K562 (cell line): ENCODE measurements around the gene SPAG9. TPM values are rescaled to one million over a fixed set of nuclear protein-coding genes. Genes with fewer than 3 reads are reported as not detected.

Experiments used
- ATAC-seq: fragments of 200-7000 bp; cut with Tn5 transposase; 3 replicates; pipeline ENCODE4 v1.9.1; 2020; ENCODE audit warnings: moderate library complexity
- BruUV-seq: library from RNA; stranded (reverse); fragments of 400-500 nt; replicated peaks from 2 replicates; lab custom pipeline; 2021; lab: Mats Ljungman, UMichigan
- CTCF ChIA-PET: fragments of 300-600 bp; formaldehyde crosslinking; extraction: SDS; loops from one replicate; lab custom pipeline; 2021; ENCODE audit warnings: low intra/inter-chr PET ratio; lab: Yijun Ruan, JAX
- POLR2A ChIA-PET: fragments of 300-600, 350-650 bp; sonication (Branson Sonifier 250); formaldehyde crosslinking; extraction: SDS; loops from one replicate; lab custom pipeline; 2021; ENCODE audit warnings: antibody characterized with exemption, inconsistent platforms; lab: Yijun Ruan, JAX
- DNase-seq, 4 experiments: peaks; one replicate each; pipeline versions ENCODE4 v3.0.0 to v3.0.0-alpha.2; 2011 to 2018; ENCODE audit warnings: low spot score in 3 of 4, mixed read lengths in 3 of 4; ENCODE audit errors: extremely low read depth in 1 of 4
- FAIRE-seq: peaks from 2 replicates; lab custom pipeline; 2011; peaks lifted over from hg19 to GRCh38; lab: Jason Lieb, UNC
- H2AFZ ChIP-seq: 2 replicates; pipeline ENCODE4 v1.6.0; 2011; ENCODE audit warnings: low read depth, low read length, control low read depth, inconsistent platforms
- H3K27ac ChIP-seq: fragments of 200-600 bp; 3 replicates; pipeline ENCODE4 v1.8.0; 2011; ENCODE audit warnings: low read depth, mild to moderate bottlenecking, control low read depth, inconsistent platforms, low read length, moderate library complexity, mixed read lengths; ENCODE audit errors: extremely low read depth
- H3K27me3 ChIP-seq, 2 experiments: fragments of 300-600 bp in 1 of 2; 2 replicates in 1 of 2; 3 replicates in 1 of 2; pipeline versions ENCODE4 v1.6.0 to v1.8.0; 2011; ENCODE audit warnings: inconsistent platforms in 2 of 2, low read length in 2 of 2, mild to moderate bottlenecking in 1 of 2, mixed read lengths in 1 of 2, moderate library complexity in 1 of 2; ENCODE audit not compliant: control insufficient read depth in 2 of 2, insufficient read depth in 2 of 2
- H3K36me3 ChIP-seq: fragments of 300-600 bp; 3 replicates; pipeline ENCODE4 v1.8.0; 2011; ENCODE audit warnings: mild to moderate bottlenecking, low read length, inconsistent platforms; ENCODE audit not compliant: control insufficient read depth, insufficient read depth
- H3K4me1 ChIP-seq, 2 experiments: fragments of 200-600 bp in 1 of 2; replicated peaks in 1 of 2; 2 replicates in 1 of 2; 3 replicates in 1 of 2; pipeline versions ENCODE4 v1.5.1 to v1.8.0; 2011; ENCODE audit warnings: inconsistent platforms in 2 of 2, low read length in 2 of 2, mild to moderate bottlenecking in 1 of 2, mixed read lengths in 1 of 2, moderate library complexity in 1 of 2; ENCODE audit not compliant: control insufficient read depth in 2 of 2, insufficient read depth in 2 of 2
- H3K4me2 ChIP-seq: 2 replicates; pipeline ENCODE4 v1.6.1; 2011; ENCODE audit warnings: low read length, control low read depth, inconsistent platforms, mixed read lengths; ENCODE audit not compliant: insufficient read depth
- H3K4me3 ChIP-seq: fragments of 200-600 bp; sonication (generic), shearing (Covaris generic); 2 replicates; pipeline ENCODE4 v1.5.1; 2016; ENCODE audit warnings: control low read depth, inconsistent platforms
- H3K79me2 ChIP-seq: fragments of 200-600 bp; 3 replicates; pipeline ENCODE4 v1.8.0; 2011; ENCODE audit warnings: low read length, inconsistent platforms; ENCODE audit not compliant: control insufficient read depth, insufficient read depth
- H3K9ac ChIP-seq, 2 experiments: 2 replicates each; pipeline versions ENCODE4 v1.6.0 to v1.6.1; 2011; ENCODE audit warnings: low read depth in 2 of 2, low read length in 2 of 2, control low read depth in 1 of 2, inconsistent platforms in 1 of 2, mild to moderate bottlenecking in 1 of 2, mixed read lengths in 1 of 2; ENCODE audit not compliant: insufficient read depth in 1 of 2
- H3K9me1 ChIP-seq: one replicate; pipeline ENCODE4 v1.6.0; 2011; ENCODE audit warnings: inconsistent platforms, mild to moderate bottlenecking, low read length, moderate library complexity; ENCODE audit not compliant: control insufficient read depth, insufficient read depth
- H3K9me3 ChIP-seq: replicated peaks from 2 replicates; pipeline ENCODE4 v1.5.1; 2011; ENCODE audit warnings: low read depth, low read length, inconsistent platforms; ENCODE audit not compliant: control insufficient read depth, insufficient read depth
- H4K20me1 ChIP-seq: replicated peaks from 2 replicates; pipeline ENCODE4 v1.6.1; 2011; ENCODE audit warnings: low read length, inconsistent platforms, mixed read lengths; ENCODE audit not compliant: control insufficient read depth, insufficient read depth
- ARHGAP35 ChIP-seq: fragments of 450-650 bp; IDR thresholded peaks from 2 replicates; pipeline ENCODE4 v1.6.1; 2018; ENCODE audit not compliant: partially characterized antibody
- ATF2 ChIP-seq: sonication (generic); formaldehyde crosslinking; IDR thresholded peaks from 2 replicates; pipeline ENCODE4 v1.8.1; 2022; ENCODE audit warnings: missing genetic modification reagents
- MBD1 ChIP-seq: fragments of 250-450 bp; sonication (Bioruptor Pico); IDR thresholded peaks from 2 replicates; pipeline ENCODE4 v1.8.0; 2022; ENCODE audit warnings: inconsistent platforms
- RNF219 ChIP-seq: fragments of 250-450 bp; sonication (Bioruptor Pico); IDR thresholded peaks from 2 replicates; pipeline ENCODE4 v1.5.0; 2022; ENCODE audit warnings: mild to moderate bottlenecking
- TEAD4 ChIP-seq, 2 experiments: sonication (generic) in 1 of 2; formaldehyde crosslinking in 1 of 2; IDR thresholded peaks; 2 replicates each; pipeline versions ENCODE4 v1.6.1 to v1.8.0; 2012 to 2022; ENCODE audit warnings: borderline replicate concordance in 1 of 2, inconsistent platforms in 1 of 2, low read length in 1 of 2, mild to moderate bottlenecking in 1 of 2, missing genetic modification reagents in 1 of 2
- ZNF324 ChIP-seq: fragments of 250-450 bp; sonication (Bioruptor Pico); IDR thresholded peaks from 2 replicates; pipeline ENCODE4 v1.4.0; 2020; ENCODE audit warnings: mild to moderate bottlenecking
- WGBS: fragments of 100-300 bp; shearing (Covaris generic); methylation state at CpG from one replicate; pipeline ENCODE4 v1.1.6; 2016; ENCODE audit warnings: low coverage, mixed read lengths; ENCODE audit not compliant: insufficient coverage; ENCODE audit errors: missing lambda C conversion rate; 5-methylcytosine and 5-hydroxymethylcytosine counted together
- in situ Hi-C: fragments of 300-500 bp; cut with MboI; formaldehyde crosslinking; loops from 4 replicates; pipeline ENCODE4 v1.15.0; 2018; ENCODE audit warnings: inconsistent platforms, mixed read lengths
- intact Hi-C: fragments of 100-400 bp; cut with micrococcal nuclease; formaldehyde crosslinking; loops from 2 replicates; pipeline ENCODE4 v1.14.2; 2022
- polyA plus RNA-seq, 8 experiments: library from polyadenylated mRNA; depleted of rRNA in 4 of 8; stranded (reverse) in 5 of 8; unstranded in 3 of 8; fragments of >200 nt; fragmentation: Nextera tagmentation in 2 of 8; fragmentation: Illumina TruSeq in 1 of 8; extraction: Ambion mirVana in 2 of 8; extraction: Trizol in 1 of 8; gene quantifications; 2 replicates each; pipeline versions ENCODE4 v1.2.1 to v1.2.3, GENCODE V29; 2011 to 2014; ENCODE audit warnings: inconsistent platforms in 1 of 8, missing spikeins in 1 of 8
- total RNA-seq, 7 experiments: library from RNA; depleted of rRNA in 6 of 7; stranded (reverse); fragments of >200 nt in 6 of 7; fragmentation: Illumina TruSeq in 2 of 7; extraction: Trizol in 2 of 7; gene quantifications; 2 replicates each; pipeline versions ENCODE4 v1.2.1 to v1.2.3, GENCODE V29; 2011 to 2021; ENCODE audit warnings: low replicate concordance in 1 of 7
- TF ChIP-seq, protein P1 (sequence below), 2 experiments: fragments of 450-650 bp in 1 of 2; IDR thresholded peaks; 2 replicates each; pipeline ENCODE4 v1.6.1; 2011 to 2017; ENCODE audit warnings: low read depth in 2 of 2, antibody characterized with exemption in 1 of 2, borderline replicate concordance in 1 of 2, low read length in 1 of 2, mild to moderate bottlenecking in 1 of 2, mixed read lengths in 1 of 2; ENCODE audit not compliant: control insufficient read depth in 1 of 2

Gene SPAG9
- total and polyA plus RNA-seq, 9 of the 15 experiments (the other 6 are each of a cell fraction or from before 2014, with no cell fraction given): 12.2 to 99.2 (median 58.2) TPM

DNA sequence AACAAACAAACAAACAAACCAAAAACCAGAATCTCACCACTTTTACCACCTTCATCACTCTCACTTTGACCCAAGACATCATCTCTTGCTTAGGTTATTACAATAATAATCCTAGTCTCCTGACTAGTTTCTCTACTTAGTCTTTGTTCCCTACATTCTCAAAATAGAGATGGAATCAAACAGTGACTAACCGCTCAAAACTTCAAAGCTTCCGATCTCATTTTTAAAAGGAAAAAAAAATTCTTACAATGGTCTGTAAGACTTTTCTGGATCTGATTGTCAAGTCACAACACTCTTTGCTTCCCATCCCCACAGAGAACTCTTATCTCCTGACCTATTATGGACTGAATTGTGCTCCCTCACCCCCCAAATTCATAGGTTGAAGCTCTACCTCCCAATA is 60.9 kb downstream of the SPAG9 start:
- Histone ChIP-seq H3K27me3 (no peaks in the 10 kb centered on the region), H3K79me2 (peaks cover 52% of the 10 kb centered on the region), H3K4me3 (no peak overlapping the region), H3K27ac (no peak overlapping the region), H3K9ac (no peak overlapping the region), H3K4me2 (no peak overlapping the region), H3K9me1 (no peaks in the 10 kb centered on the region), H4K20me1 (no peaks in the 10 kb centered on the region; the same call in 1 of the 2 replicates), H3K36me3 (peaks cover 8% of the 10 kb centered on the region; the same call in 2 of the 3 replicates), H3K4me1 (peaks cover 0 to 2% of the 10 kb centered on the region in 2 experiments; a peak in 3 of 5 replicates), H2AFZ (no peak overlapping the region), H3K9me3 (no peaks in the 10 kb centered on the region)
- ChIA-PET CTCF (no interaction called here), POLR2A (interaction anchor here (0.6 to 1.0 kb wide), 2 partner anchors 16 to 70 kb away, joined by 3 read pairs; no protein-coding TSS in a partner anchor)
- no peak for DNase-seq
- in situ Hi-C loops: no loop called here
- no TSS peak for BruUV-seq
- FAIRE-seq: no peak
- intact Hi-C loops: loop anchor here (5.0 kb wide), 1 partner anchor 93 kb away; the partner anchor contains the start of gene NME1
- no peak for ATAC-seq
- WGBS: 56% methylated on average over 2 of the region's 2 CpGs
- TF ChIP-seq RNF219 (CRISPR knock-in tag): no peak
- TF ChIP-seq ZNF324 (CRISPR knock-in tag): no peak
- TF ChIP-seq MBD1 (CRISPR knock-in tag): no peak
- TF ChIP-seq, protein P1, sequence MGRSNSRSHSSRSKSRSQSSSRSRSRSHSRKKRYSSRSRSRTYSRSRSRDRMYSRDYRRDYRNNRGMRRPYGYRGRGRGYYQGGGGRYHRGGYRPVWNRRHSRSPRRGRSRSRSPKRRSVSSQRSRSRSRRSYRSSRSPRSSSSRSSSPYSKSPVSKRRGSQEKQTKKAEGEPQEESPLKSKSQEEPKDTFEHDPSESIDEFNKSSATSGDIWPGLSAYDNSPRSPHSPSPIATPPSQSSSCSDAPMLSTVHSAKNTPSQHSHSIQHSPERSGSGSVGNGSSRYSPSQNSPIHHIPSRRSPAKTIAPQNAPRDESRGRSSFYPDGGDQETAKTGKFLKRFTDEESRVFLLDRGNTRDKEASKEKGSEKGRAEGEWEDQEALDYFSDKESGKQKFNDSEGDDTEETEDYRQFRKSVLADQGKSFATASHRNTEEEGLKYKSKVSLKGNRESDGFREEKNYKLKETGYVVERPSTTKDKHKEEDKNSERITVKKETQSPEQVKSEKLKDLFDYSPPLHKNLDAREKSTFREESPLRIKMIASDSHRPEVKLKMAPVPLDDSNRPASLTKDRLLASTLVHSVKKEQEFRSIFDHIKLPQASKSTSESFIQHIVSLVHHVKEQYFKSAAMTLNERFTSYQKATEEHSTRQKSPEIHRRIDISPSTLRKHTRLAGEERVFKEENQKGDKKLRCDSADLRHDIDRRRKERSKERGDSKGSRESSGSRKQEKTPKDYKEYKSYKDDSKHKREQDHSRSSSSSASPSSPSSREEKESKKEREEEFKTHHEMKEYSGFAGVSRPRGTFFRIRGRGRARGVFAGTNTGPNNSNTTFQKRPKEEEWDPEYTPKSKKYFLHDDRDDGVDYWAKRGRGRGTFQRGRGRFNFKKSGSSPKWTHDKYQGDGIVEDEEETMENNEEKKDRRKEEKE (IDR thresholded peaks at IDR 0.05; ENCODE audit: borderline replicate concordance in 1 of 2, control insufficient read depth in 1 of 2, low read depth in 2 of 2, low read length in 1 of 2): no peak
- TF ChIP-seq ATF2: no peak
- no peak for TF ChIP-seq TEAD4 (IDR thresholded peaks at IDR 0.05; ENCODE audit: low read length)
- no peak for TF ChIP-seq TEAD4 (CRISPR knock-in tag; IDR thresholded peaks at IDR 0.05; ENCODE audit: borderline replicate concordance)
- no peak for TF ChIP-seq ARHGAP35
